ENCODE results near the gene CLIP2. TPM values are rescaled to one million over a fixed set of nuclear protein-coding genes. Genes with fewer than 3 reads are reported as not detected.
"Not testable (repeated sequence)": the region's sequence is repeated elsewhere in the genome, so short reads cannot be mapped to it uniquely, and the experiment has no call there.

The CLIP2 gene
- total RNA-seq (2014; rRNA removed; shearing (Covaris generic); ENCODE audit: low replicate concordance) = 6.3 and 6.9 TPM in 2 replicates

- Histone ChIP-seq H3K36me3 (no peaks in the 10 kb centered on the region), H3K9me3 (no peaks in the 10 kb centered on the region), H3K4me3 (peak within 1 kb of the TSS; percentile 54), H3K27me3 (no peaks in the 10 kb centered on the region)
- DNase-seq = peak; percentile 85
Measured at GRCh38 chr7:74289018-74289658, at the start of gene CLIP2. CLIP2 (plus strand) TSS chr7:74289407; CDS start chr7:74317547, 28,140 bp downstream.

GRCh38 chr7:74240482-74240881, 48.7 kb upstream of the CLIP2 start:
- Histone ChIP-seq H3K9me3 (no peaks in the 10 kb centered on the region), H3K4me3 (no peak overlapping the region), H3K27me3 (no peaks in the 10 kb centered on the region), H3K36me3 (peaks cover 7% of the 10 kb centered on the region)
- no peak for DNase-seq

- peaks cover 6% of the 10 kb centered on the region for H3K36me3 ChIP-seq
- no peaks in the 10 kb centered on the region for H3K27me3 ChIP-seq
- no peaks in the 10 kb centered on the region for H3K9me3 ChIP-seq
- no peak overlapping the region for H3K4me3 ChIP-seq
- no peak for DNase-seq
Measured at GRCh38 chr7:74242122-74242443, 47.1 kb upstream of the CLIP2 start.

GRCh38 chr7:74246497-74246896, 42.7 kb upstream of the CLIP2 start:
- H3K27me3 ChIP-seq = no peaks in the 10 kb centered on the region
- H3K36me3 ChIP-seq = peaks cover 26% of the 10 kb centered on the region
- no peak for DNase-seq

GRCh38 chr7:74248156-74248555, 41.1 kb upstream of the CLIP2 start:
- H3K36me3 ChIP-seq = peaks cover 20% of the 10 kb centered on the region
- H3K4me3 ChIP-seq = no peak overlapping the region
- H3K27me3 ChIP-seq = no peaks in the 10 kb centered on the region
- no peaks in the 10 kb centered on the region for H3K9me3 ChIP-seq
- DNase-seq = no peak

More at GRCh38 chr7:74246497-74246896, 42.7 kb upstream of the CLIP2 start:
- Histone ChIP-seq H3K4me3 (no peak overlapping the region), H3K9me3 (no peaks in the 10 kb centered on the region)

- H3K4me3 ChIP-seq, H3K9me3 ChIP-seq, DNase-seq, H3K27me3 ChIP-seq: not testable (repeated sequence)
- peaks cover 20% of the 10 kb centered on the region for H3K36me3 ChIP-seq
Measured at GRCh38 chr7:74249058-74249457, 40.1 kb upstream of the CLIP2 start.

- no peaks in the 10 kb centered on the region for H3K27me3 ChIP-seq
- H3K9me3 ChIP-seq = no peaks in the 10 kb centered on the region
- H3K36me3 ChIP-seq = peaks cover 18% of the 10 kb centered on the region
- DNase-seq = no peak
- peak overlapping the region; percentile 89; the same call in 1 of the 2 replicates for H3K4me3 ChIP-seq
Measured at GRCh38 chr7:74252893-74253292, 36.3 kb upstream of the CLIP2 start.

GRCh38 chr7:74253331-74253730, 35.9 kb upstream of the CLIP2 start:
- no peak for DNase-seq
- H3K27me3 ChIP-seq = no peaks in the 10 kb centered on the region
- no peaks in the 10 kb centered on the region for H3K9me3 ChIP-seq
- peak overlapping the region; percentile 89 for H3K4me3 ChIP-seq
- H3K36me3 ChIP-seq = peaks cover 18% of the 10 kb centered on the region

- H3K9me3 ChIP-seq = no peaks in the 10 kb centered on the region
- peak overlapping the region; percentile 89 for H3K4me3 ChIP-seq
- no peak for DNase-seq
- no peaks in the 10 kb centered on the region for H3K27me3 ChIP-seq
- peaks cover 18% of the 10 kb centered on the region for H3K36me3 ChIP-seq
Measured at GRCh38 chr7:74253835-74254128, 35.4 kb upstream of the CLIP2 start.

GRCh38 chr7:74254129-74254857, 34.9 kb upstream of the CLIP2 start, which contains the start of gene RFC2:
RFC2 (minus strand) TSS chr7:74254399; CDS start chr7:74254383, 16 bp downstream.
- H3K4me3 ChIP-seq = peak within 1 kb of the TSS; percentile 89
- H3K36me3 ChIP-seq = peaks cover 13% of the 10 kb centered on the region
- no peaks in the 10 kb centered on the region for H3K27me3 ChIP-seq
- DNase-seq = peak; percentile 93
- H3K9me3 ChIP-seq = no peaks in the 10 kb centered on the region

- Histone ChIP-seq H3K9me3 (no peaks in the 10 kb centered on the region), H3K27me3 (no peaks in the 10 kb centered on the region), H3K4me3 (peak overlapping the region; percentile 89), H3K36me3 (peaks cover 13% of the 10 kb centered on the region)
- DNase-seq = no peak
Measured at GRCh38 chr7:74254858-74255379, 34.3 kb upstream of the CLIP2 start.

- DNase-seq, H3K9me3 ChIP-seq, H3K27me3 ChIP-seq: not testable (repeated sequence)
- peaks cover 10% of the 10 kb centered on the region for H3K36me3 ChIP-seq
- H3K4me3 ChIP-seq = peak overlapping the region; percentile 89; the same call in 1 of the 2 replicates
Measured at GRCh38 chr7:74255461-74255860, 33.7 kb upstream of the CLIP2 start.

- H3K9me3 ChIP-seq = no peaks in the 10 kb centered on the region
- H3K36me3 ChIP-seq = no peaks in the 10 kb centered on the region
- no peak overlapping the region for H3K4me3 ChIP-seq
Measured at GRCh38 chr7:74256491-74257408, 32.5 kb upstream of the CLIP2 start.

GRCh38 chr7:74258639-74259038, 30.6 kb upstream of the CLIP2 start:
- Histone ChIP-seq H3K4me3 (no peak overlapping the region), H3K9me3 (no peaks in the 10 kb centered on the region), H3K27me3 (no peaks in the 10 kb centered on the region), H3K36me3 (no peaks in the 10 kb centered on the region)
- DNase-seq = no peak

More at GRCh38 chr7:74256491-74257408, 32.5 kb upstream of the CLIP2 start:
- no peaks in the 10 kb centered on the region for H3K27me3 ChIP-seq
- DNase-seq = no peak

GRCh38 chr7:74262639-74263398, 26.4 kb upstream of the CLIP2 start:
- DNase-seq = no peak
- H3K27me3 ChIP-seq = no peaks in the 10 kb centered on the region
- no peak overlapping the region for H3K4me3 ChIP-seq
- no peaks in the 10 kb centered on the region for H3K36me3 ChIP-seq
- H3K9me3 ChIP-seq = no peaks in the 10 kb centered on the region

GRCh38 chr7:74263399-74264120, 25.6 kb upstream of the CLIP2 start:
- Histone ChIP-seq H3K27me3 (no peaks in the 10 kb centered on the region), H3K36me3 (no peaks in the 10 kb centered on the region), H3K9me3 (no peaks in the 10 kb centered on the region), H3K4me3 (no peak overlapping the region)
- DNase-seq = no peak
